HG02885 (cell line): ENCODE results near the gene TP73.
"Not testable (repeated sequence)": the region's sequence is repeated elsewhere in the genome, so short reads cannot be mapped to it uniquely, and the experiment has no call there.

ENCODE experiments used
- ATAC-seq: cut with Tn5 transposase; IDR thresholded peaks from one replicate; pipeline ENCODE4 v1.9.1; 2021; ENCODE audit warnings: mild to moderate bottlenecking; ENCODE audit not compliant: unreplicated experiment, poor library complexity

The TP73 gene

DNA sequence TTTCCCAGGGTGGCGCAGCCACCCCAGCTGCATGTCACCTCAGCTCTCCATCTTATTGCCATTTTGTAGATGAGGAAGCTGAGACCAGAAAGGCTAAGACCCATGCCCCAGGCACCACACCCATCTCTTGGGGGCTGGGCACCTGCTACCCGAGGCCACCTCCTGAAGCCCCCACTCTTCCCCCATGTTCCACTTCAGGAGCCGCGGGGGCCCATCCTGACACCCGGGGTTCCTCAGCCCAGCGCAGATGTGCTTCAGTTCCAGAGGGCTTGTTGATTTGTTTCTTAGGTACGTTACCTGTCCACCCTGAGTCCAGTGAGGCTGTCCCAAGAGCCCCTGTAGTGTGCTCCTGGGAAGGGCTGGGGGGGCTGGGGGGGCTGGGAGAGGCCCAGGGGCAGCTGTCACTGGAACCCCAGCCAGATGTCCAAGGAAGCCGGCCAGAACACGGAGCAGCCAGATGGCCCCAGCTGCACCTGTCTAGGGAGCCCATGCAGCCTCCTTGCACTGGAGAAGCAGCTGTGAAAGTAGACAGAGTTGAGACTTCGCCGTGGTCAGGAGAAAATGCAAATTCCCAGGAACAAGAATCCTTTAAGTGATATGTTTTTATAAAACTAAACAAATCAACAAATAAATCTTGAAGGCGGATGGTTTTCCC is 82.8 kb downstream of the TP73 start:
- no peak for ATAC-seq

DNA sequence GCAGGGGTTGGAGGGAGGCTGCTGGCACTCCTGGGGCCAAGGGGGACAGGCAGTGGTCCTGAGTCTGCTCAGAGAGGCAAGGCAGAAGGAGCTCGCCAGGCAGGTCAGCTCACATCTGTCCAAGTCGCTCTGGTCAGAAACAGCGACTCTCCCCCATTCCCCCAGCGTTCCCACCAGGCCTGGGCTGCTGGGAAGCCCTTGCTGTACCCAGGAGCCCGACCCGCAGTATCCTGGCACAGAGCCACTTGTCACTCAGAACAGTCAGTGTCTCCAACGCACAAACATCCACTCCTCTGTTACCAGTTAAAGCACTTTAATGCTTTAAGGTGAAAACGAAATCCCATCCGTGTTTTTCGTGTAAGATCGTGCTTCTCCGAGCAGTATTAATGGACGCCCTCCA is 83.4 kb downstream of the TP73 start:
- no peak for ATAC-seq

- ATAC-seq = no peak
Observed at GRCh38 chr1:3736131-3736561, 83.8 kb downstream of the TP73 start.

DNA sequence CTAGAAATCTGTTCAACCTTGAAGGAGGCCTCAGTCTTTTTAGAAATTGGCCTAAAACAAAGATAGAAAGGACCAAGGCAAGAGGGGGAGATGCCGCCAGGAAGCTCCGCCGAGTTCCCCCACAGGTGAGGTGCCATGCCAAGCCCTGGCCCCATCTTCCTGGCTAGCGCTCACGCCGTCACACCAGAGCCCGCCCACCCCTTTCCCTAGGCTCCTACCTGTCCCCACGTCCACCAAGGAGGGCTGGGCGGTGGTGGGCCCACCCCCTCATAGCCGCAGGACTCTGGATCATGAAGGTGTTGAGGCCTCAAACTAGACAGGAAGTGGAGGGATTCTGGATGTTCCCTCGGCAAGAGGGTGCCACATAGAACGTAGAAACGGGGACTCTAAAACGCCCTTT is 84.4 kb downstream of the TP73 start:
- no peak for ATAC-seq

GRCh38 chr1:3738943-3739342 is 86.6 kb downstream of the TP73 start:
- no peak for ATAC-seq

DNA sequence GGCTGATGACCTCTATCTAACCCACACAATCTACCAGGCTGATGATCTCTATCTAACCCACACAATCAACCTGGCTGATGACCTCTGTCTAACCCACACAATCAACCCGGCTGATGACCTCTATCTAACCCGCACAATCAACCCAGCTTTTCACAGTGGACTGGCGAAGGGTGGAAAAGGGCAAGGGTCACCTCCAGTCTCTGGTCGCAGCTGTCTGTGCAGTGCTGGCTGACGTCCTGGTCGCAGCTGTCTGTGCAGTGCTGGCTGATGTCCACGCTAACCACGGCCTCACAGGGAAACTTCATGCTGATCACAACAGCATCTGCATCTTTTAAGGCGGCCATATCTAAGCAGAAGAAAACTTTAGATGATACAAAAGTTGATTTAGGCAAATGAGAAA is 87.7 kb downstream of the TP73 start:
- no peak for ATAC-seq

GRCh38 chr1:3740752-3741151 is 88.4 kb downstream of the TP73 start:
- ATAC-seq = no peak

DNA sequence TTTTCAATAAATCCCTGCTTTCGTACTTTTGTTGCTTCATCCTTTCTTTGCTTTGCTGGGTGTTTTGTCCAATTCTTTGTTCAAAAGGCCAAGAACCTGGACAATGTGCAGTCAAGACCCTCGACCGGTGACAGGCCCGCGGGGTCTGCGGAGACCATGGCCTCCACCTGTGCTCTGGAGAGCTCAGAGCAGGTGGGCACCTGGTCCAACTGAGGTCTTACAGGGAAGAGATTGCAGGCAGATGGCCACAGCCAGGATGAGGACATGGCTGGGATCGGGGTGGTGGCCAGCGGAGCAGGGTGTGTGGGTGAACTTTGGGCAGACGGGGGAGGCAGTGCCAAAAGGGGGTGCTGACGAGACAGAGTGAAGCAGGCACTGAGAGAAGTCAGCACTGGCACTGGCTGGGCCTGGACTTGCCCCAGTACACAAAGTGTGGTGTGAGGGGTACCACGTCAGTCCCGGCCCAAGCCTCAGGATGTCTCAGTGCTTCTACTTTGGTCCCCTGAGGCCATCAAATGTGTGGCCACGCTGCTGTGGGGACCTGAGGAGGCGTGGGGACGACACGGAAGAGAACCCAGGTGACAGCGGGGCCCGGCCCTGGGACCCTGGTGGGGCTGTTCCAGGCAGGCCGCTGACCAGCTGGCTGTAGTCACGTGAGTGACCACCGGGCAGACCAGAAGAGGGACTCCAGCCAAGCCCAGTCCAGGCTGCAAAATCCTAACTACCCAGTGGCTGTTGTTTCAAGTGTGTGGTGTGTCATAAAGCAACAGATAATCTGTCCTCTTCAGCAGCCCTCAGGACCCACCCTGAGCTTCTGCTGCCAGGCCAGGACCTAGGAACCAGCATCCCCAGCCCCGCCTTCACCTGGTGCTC is 89.5 kb downstream of the TP73 start:
- ATAC-seq = no peak

GRCh38 chr1:3742439-3743298 is 90.4 kb downstream of the TP73 start:
- ATAC-seq = no peak

- ATAC-seq = no peak
Observed at GRCh38 chr1:3743421-3743820, 91.1 kb downstream of the TP73 start.

DNA sequence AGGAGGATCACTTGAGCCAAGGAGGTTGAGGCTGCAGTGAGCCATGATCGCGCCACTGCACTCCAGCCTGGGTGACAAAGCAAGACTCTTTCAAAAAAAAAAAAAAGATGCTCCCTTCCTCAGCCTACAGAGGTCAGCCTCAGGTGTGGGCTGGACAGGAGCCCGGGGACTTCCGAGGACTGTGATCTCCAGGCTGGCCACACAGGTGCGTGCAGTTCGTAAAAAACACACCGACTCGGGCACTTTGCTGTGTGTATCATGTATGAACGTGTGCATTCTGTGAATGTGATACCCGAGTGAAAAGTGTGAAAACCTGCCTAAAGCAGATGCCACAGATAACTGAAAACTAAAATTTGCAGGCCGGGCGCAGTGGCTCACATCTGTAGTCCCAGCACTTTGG is 91.5 kb downstream of the TP73 start:
- ATAC-seq = no peak

DNA sequence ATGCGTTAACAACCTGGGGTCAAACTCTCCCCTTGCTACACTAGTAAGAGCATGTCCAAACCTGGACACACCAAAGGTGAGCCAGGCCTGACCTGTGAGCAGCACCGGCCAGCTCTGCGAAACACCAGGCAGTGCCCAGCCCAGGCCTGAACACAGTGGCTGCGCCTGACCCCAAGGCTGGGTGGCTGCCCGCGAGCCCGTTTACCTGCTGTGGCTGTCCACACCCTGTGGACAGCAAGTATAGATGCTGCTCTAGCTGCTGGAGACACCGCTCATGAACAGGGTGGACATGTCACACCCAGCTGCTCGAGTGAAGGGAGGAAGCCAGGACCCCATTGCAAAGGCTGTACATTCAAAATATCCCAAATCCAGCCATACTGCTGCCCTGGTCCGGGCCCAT is 92.3 kb downstream of the TP73 start:
- no peak for ATAC-seq

DNA sequence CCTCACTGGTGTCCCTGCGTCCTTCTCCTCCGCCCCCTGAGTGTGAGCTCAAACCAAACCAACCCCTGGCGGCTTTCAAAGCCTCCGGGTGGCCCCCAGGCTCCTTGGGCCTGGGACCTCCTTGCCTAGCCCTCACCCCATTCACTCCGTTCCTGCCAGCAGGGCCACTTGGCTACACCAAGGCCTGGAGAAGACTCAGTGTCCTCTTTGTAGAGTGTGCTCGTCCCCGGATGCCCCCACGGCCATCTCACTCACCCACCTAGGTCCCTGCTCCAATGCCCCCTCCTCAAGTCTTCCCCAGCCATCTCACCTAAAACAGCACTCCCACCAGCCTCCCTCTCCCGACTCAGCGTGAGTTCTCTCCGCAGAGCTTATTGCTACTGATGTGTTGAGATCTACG is 92.8 kb downstream of the TP73 start:
- no peak for ATAC-seq

DNA sequence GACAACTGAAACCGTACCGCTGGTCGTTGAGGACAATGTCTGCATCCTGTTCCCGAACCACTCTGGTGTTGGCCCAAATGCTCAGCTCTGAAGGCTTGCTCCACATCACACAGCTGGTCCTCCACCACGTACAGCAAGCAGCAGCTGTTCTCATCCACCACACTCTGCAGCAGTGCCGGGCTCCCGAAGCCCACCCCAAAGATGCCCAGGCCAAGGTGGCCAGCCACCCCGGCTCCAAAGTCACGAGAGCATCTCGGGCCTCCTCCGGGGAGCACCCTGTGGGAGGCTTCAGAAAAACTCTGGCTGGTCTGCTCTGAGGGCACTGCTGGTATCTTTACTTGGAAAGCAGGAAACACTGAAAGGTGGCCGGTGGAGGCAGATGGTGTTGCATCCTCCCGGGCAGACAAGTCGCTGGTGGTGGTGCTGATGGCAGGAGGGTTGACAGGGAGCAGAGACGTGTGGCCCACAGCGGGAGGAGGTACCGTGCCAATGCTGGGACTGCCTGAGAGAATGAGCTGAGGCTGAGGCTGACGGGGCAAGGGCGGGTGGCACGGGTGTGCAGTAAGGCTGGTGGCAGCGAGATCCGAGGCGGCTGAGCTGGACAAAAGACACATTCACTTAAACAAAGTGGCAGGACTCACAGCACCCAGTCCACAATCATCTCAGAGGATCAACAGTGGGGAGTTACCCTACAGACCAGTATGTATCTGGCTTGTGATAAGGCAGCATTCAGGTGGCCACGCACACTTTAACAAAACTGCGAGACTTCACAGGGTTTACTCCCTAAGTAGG is 93.5 kb downstream of the TP73 start:
- no peak for ATAC-seq

- ATAC-seq = no peak
Observed at GRCh38 chr1:3746389-3746829, 94.1 kb downstream of the TP73 start.

DNA sequence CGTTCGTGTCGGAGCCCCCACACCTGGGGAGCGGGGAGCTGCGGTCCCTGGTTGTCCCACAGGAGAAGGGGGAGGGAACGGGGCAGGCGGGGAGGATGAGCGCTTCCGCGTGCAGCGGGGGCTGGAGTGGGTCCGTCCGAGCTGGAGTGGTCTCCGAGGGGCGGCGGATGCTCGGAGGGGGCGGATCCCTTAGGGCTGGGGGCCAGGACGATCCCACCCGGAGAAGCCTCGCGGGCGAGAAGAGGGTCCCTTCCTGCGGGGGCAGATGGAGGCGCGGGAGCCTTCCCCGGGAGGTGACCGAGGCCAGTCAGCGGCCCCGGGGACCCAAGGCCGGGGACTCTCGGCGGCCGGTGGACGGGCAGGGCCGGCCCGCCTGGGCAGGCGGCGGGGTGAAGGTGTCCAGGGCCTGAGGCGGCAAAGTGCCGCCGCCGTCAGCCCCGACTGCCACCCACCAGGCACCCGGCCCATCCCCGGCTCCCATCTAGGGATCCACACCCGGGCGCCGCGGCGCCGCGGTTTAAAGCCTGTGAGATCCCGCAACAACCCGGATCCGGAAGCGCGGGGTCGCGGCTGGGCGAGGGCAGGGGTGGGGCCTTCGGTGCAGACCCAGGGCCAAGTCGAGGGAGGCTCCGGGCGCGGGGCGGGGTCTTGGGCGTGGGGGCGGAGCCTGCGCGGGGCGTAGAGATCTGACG is 94.7 kb downstream of the TP73 start:
- peak; percentile 79 for ATAC-seq

- ATAC-seq = no peak
Observed at GRCh38 chr1:3747522-3747848, 95.2 kb downstream of the TP73 start.

- no peak for ATAC-seq
Observed at GRCh38 chr1:3747903-3748302, 95.6 kb downstream of the TP73 start.

GRCh38 chr1:3748316-3748900 is 96.1 kb downstream of the TP73 start:
- not testable (repeated sequence) for ATAC-seq
